Spinal cord (tissue), 10 donors: Measurements from ENCODE around the gene PRMT7. TPM values are rescaled to one million over a fixed set of nuclear protein-coding genes. Genes with fewer than 3 reads are reported as not detected.
A peak's percentile ranks its signal among the peaks of the same experiment; 100 is the strongest.

Experiments
- DNase-seq, 6 donors: peaks; one replicate each; pipeline versions ENCODE4 v3.0.0 to v3.0.0-alpha.2; 2013 to 2015; ENCODE audit warnings: low spot score in 6 of 6, low read depth in 4 of 6
- H3K27ac ChIP-seq: one replicate; pipeline ENCODE4 v1.5.1; 2013; ENCODE audit warnings: low read depth, low read length, control low read depth
- H3K27me3 ChIP-seq: one replicate; pipeline ENCODE4 v1.6.1; 2013; ENCODE audit warnings: low read length; ENCODE audit not compliant: control insufficient read depth, insufficient read depth
- H3K36me3 ChIP-seq: one replicate; pipeline ENCODE4 v1.6.1; 2013; ENCODE audit warnings: low read length; ENCODE audit not compliant: control insufficient read depth, insufficient read depth
- H3K4me1 ChIP-seq: one replicate; pipeline ENCODE4 v1.6.1; 2013; ENCODE audit warnings: low read length; ENCODE audit not compliant: control insufficient read depth, insufficient read depth
- H3K4me3 ChIP-seq: one replicate; pipeline ENCODE4 v1.5.1; 2013; ENCODE audit warnings: low read depth, low read length, control low read depth
- H3K9me3 ChIP-seq: one replicate; pipeline ENCODE4 v1.6.1; 2013; ENCODE audit warnings: low read length; ENCODE audit not compliant: control insufficient read depth, insufficient read depth
- WGBS: methylation state at CpG from one replicate; pipeline ENCODE4 v1.1.5; 2013; ENCODE audit warnings: missing lambda C conversion rate; ENCODE audit not compliant: insufficient coverage; 5-methylcytosine and 5-hydroxymethylcytosine counted together
- polyA plus RNA-seq, 2 donors: library from polyadenylated mRNA; unstranded; fragments of 120-200 nt; gene quantifications; one replicate each; pipeline ENCODE4 v1.2.1, GENCODE V29; 2013; ENCODE audit not compliant: insufficient read length in 2 of 2
- total RNA-seq, 2 donors: library from RNA; depleted of rRNA in 1 of 2; stranded (reverse); fragments of 120-200 nt in 1 of 2; fragments of >200 nt in 1 of 2; gene quantifications; one replicate each; pipeline versions ENCODE4 v1.2.3 to v1.2.4, GENCODE V29; 2013 to 2014
- donor health status: healthy.

Gene PRMT7
- total and polyA plus RNA-seq, 4 donors, result 43.7 to 83.3 (median 66.4) TPM

GRCh38 chr16:68328151-68328859 lies 17.5 kb downstream of the PRMT7 start:
- H3K9me3 ChIP-seq, result no peaks in the 10 kb centered on the region
- H3K36me3 ChIP-seq, result peaks cover 39% of the 10 kb centered on the region
- 63% methylated on average over 6 of the region's 13 CpGs for WGBS
- H3K27ac ChIP-seq, result no peak overlapping the region
- no peaks in the 10 kb centered on the region for H3K27me3 ChIP-seq
- DNase-seq, result peak; percentile 36 to 93 (median 64)
- H3K4me3 ChIP-seq, result no peak overlapping the region
- H3K4me1 ChIP-seq, result peaks cover 5% of the 10 kb centered on the region

- Histone ChIP-seq H3K27ac (no peak overlapping the region), H3K36me3 (peaks cover 43% of the 10 kb centered on the region)
- WGBS, result 75% methylated on average over 2 of the region's 3 CpGs
Observed at GRCh38 chr16:68328860-68329390, 18.1 kb downstream of the PRMT7 start.

GRCh38 chr16:68331879-68332410 lies 21.1 kb downstream of the PRMT7 start:
- H3K27me3 ChIP-seq, result no peaks in the 10 kb centered on the region
- H3K4me1 ChIP-seq, result peaks cover 5% of the 10 kb centered on the region
- no peak for DNase-seq
- WGBS, result 68% methylated on average over 4 of the region's 4 CpGs
- no peak overlapping the region for H3K4me3 ChIP-seq
- H3K27ac ChIP-seq, result peak overlapping the region; percentile 68
- H3K9me3 ChIP-seq, result no peaks in the 10 kb centered on the region
- peaks cover 37% of the 10 kb centered on the region for H3K36me3 ChIP-seq

More at GRCh38 chr16:68328860-68329390, 18.1 kb downstream of the PRMT7 start:
- Histone ChIP-seq H3K9me3 (no peaks in the 10 kb centered on the region), H3K4me3 (no peak overlapping the region), H3K4me1 (peaks cover 5% of the 10 kb centered on the region), H3K27me3 (no peaks in the 10 kb centered on the region)
- no peak for DNase-seq

GRCh38 chr16:68332411-68333121 lies 21.7 kb downstream of the PRMT7 start:
- H3K27me3 ChIP-seq, result no peaks in the 10 kb centered on the region
- 77% methylated on average over 6 of the region's 7 CpGs for WGBS
- peak in 1 of 6 donors; percentile 53 for DNase-seq

GRCh38 chr16:68335175-68335574 lies 24.4 kb downstream of the PRMT7 start:
- Histone ChIP-seq H3K4me3 (no peak overlapping the region), H3K36me3 (peaks cover 56% of the 10 kb centered on the region), H3K27ac (no peak overlapping the region), H3K4me1 (no peaks in the 10 kb centered on the region), H3K27me3 (no peaks in the 10 kb centered on the region), H3K9me3 (no peaks in the 10 kb centered on the region)
- WGBS, result 90% methylated on average over 4 of the region's 5 CpGs
- no peak for DNase-seq

More at GRCh38 chr16:68332411-68333121, 21.7 kb downstream of the PRMT7 start:
- H3K4me1 ChIP-seq, result peaks cover 5% of the 10 kb centered on the region
- peak overlapping the region; percentile 68 for H3K27ac ChIP-seq
- peaks cover 37% of the 10 kb centered on the region for H3K36me3 ChIP-seq
- no peaks in the 10 kb centered on the region for H3K9me3 ChIP-seq
- no peak overlapping the region for H3K4me3 ChIP-seq

GRCh38 chr16:68338326-68339119 lies 27.7 kb downstream of the PRMT7 start:
- Histone ChIP-seq H3K27me3 (no peaks in the 10 kb centered on the region), H3K4me3 (no peak overlapping the region), H3K9me3 (no peaks in the 10 kb centered on the region), H3K27ac (no peak overlapping the region), H3K36me3 (peaks cover 78% of the 10 kb centered on the region), H3K4me1 (no peaks in the 10 kb centered on the region)
- DNase-seq, result no peak
- 95% methylated on average over 15 of the region's 16 CpGs for WGBS

- 96% methylated on average over 12 of the region's 13 CpGs for WGBS
- no peaks in the 10 kb centered on the region for H3K4me1 ChIP-seq
- no peaks in the 10 kb centered on the region for H3K9me3 ChIP-seq
- no peaks in the 10 kb centered on the region for H3K27me3 ChIP-seq
- H3K4me3 ChIP-seq, result no peak overlapping the region
- DNase-seq, result no peak
- no peak overlapping the region for H3K27ac ChIP-seq
- peaks cover 82% of the 10 kb centered on the region for H3K36me3 ChIP-seq
Observed at GRCh38 chr16:68339214-68339613, 28.4 kb downstream of the PRMT7 start.

GRCh38 chr16:68342620-68343019 lies 31.8 kb downstream of the PRMT7 start:
- Histone ChIP-seq H3K27ac (no peak overlapping the region), H3K36me3 (peaks cover 86% of the 10 kb centered on the region), H3K9me3 (no peaks in the 10 kb centered on the region), H3K4me3 (no peak overlapping the region), H3K4me1 (peaks cover 4% of the 10 kb centered on the region), H3K27me3 (no peaks in the 10 kb centered on the region)
- WGBS, result 73% methylated on average over 6 of the region's 7 CpGs
- DNase-seq, result no peak

- no peak for DNase-seq
- Histone ChIP-seq H3K27me3 (no peaks in the 10 kb centered on the region), H3K4me3 (no peak overlapping the region), H3K9me3 (no peaks in the 10 kb centered on the region), H3K27ac (no peak overlapping the region), H3K36me3 (peaks cover 84% of the 10 kb centered on the region), H3K4me1 (peaks cover 5% of the 10 kb centered on the region)
- 100% methylated on average over 3 of the region's 7 CpGs for WGBS
Observed at GRCh38 chr16:68343137-68343536, 32.3 kb downstream of the PRMT7 start.
